SKM-1 treated with dmso at 0.1 percent for 144 hours (cell line): Measurements from ENCODE around the gene ASB13.
A peak's percentile ranks its signal among the peaks of the same experiment; 100 is the strongest.

ENCODE experiments used
- DNase-seq: peaks from one replicate; lab custom pipeline; 2025; ENCODE audit not compliant: unreplicated experiment; lab: John Stamatoyannopoulos, UW

Gene ASB13

GRCh38 chr10:5648494-5649457 is 17.6 kb downstream of the ASB13 start:
- DNase-seq: no peak

- DNase-seq: no peak
These were observed 18.7 kb downstream of the ASB13 start for GRCh38 chr10:5647507-5648240.

GRCh38 chr10:5645944-5646617 is 20.3 kb downstream of the ASB13 start:
- DNase-seq: no peak

DNA sequence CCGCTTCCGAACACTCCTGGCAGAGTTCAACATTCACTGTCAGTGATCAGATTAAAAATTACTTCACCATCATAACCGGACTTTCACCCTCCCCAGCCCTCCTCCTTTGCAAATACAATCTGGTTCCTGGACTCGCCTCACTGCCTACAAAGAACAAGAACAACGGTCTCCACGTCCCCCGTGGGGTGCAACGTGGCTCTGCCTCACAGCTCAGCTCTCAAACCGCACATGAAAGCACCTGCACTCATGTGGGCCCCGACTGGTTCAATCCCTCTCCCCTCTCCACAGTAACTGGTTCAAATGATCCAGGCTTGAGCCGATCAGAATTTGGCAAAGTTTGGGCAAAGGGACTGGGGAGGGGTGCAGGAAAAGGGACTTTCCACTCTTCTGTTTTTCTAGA is 21.0 kb downstream of the ASB13 start:
- DNase-seq: no peak

- DNase-seq: no peak
These were observed 21.5 kb downstream of the ASB13 start for GRCh38 chr10:5644930-5645329.

GRCh38 chr10:5643346-5644067 is 22.9 kb downstream of the ASB13 start:
- no peak for DNase-seq

DNA sequence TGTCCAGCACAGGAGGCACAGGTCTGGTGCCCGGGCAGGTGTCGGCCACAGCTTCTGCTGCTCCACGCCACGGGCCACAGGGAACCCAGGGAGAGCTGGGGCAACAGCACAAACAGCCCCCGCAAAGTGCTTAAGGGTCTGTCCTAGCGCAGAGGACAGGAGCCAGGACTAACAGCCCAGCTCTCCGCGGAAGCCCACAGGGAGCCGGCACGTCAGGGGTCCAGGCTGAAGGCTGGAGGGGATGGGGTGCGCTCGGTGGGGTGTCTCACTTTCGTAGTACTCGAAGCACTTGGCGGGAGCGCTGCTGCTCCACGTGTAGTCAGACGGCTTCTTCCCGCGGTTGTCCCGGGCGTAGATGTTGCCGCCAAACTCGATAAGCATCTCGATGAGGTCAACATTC is 24.9 kb downstream of the ASB13 start:
- no peak for DNase-seq

GRCh38 chr10:5640501-5640900 is 25.9 kb downstream of the ASB13 start:
- no peak for DNase-seq

DNA sequence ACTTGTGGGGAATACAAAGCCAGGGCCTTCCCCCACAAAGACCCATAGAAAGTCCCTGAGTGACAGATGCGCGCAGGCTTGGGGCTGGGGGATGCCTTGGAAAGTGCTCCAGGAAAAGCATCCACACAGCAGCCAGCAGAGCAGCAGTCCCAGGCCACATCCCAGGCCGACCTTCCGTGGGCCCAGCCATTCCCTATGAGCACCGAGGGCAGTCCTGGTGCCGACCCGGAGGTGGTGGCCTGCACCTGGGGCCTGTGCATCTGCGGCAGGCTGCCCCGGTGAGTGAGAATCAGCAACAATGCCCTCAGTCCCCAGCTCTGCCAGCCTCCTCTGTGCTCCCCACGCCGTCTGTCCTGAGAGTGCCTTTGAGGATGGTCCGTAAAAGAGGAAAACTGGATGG is 26.4 kb downstream of the ASB13 start:
- no peak for DNase-seq

DNA sequence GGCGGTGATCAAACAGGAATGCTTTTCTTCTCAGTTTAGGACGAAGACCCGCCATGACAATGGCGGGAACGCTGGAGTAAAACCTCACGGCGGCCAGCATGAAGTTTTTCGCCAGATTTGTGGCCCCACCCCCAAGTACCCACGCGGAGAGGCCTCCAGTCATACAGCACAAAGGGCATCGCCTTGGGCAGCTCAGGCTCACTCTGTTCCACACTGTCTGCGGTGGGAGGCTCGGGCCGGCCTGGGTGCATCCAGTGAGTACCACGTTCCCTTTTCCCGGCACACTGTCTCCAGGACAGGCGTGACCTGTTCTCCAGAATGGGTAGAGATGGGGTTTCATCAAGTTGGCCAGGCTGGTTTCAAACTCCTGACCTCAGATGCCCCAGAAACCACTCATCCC is 27.3 kb downstream of the ASB13 start:
- DNase-seq: no peak

DNA sequence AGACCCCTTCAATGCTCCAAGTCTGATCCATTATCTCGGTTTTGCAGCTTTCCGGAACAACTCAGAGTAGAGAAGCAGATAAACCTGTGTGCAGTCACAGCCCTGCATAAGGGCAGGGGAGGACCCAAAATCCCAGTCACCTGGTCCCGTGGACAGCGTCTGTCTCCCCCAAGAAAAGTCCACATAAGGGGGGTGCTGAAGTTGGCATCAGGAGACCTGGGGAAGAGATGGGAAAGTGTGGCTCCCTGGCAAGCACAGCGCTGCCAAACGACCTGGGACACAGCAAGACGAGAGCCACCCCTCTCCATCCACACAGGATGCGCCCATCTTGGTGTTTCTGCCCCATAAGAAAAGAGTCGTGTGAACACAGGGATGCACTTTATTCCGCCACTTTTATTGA is 27.9 kb downstream of the ASB13 start:
- no peak for DNase-seq

DNA sequence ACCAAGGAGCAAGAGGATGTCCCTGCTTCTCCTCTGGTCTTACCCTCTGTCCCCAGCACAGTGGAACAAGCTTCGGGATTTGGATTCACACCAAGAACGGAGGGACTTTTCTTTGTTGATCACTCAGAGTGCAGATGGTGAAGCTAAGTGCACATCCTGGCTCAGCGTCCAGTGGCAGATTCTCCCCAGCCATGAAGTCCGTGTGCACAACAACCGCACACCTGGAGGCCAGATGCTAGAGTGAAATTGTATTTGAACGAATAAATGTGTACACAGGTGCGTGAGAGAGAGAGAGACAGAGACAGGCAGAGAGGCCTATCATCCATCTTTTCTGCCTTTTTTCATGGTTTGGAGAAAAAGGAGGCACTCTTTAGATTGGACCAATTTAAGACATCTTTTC is 31.5 kb downstream of the ASB13 start:
- no peak for DNase-seq

- DNase-seq: no peak
These were observed 33.1 kb downstream of the ASB13 start for GRCh38 chr10:5633166-5633749.

- no peak for DNase-seq
These were observed 33.9 kb downstream of the ASB13 start for GRCh38 chr10:5632446-5632845.

DNA sequence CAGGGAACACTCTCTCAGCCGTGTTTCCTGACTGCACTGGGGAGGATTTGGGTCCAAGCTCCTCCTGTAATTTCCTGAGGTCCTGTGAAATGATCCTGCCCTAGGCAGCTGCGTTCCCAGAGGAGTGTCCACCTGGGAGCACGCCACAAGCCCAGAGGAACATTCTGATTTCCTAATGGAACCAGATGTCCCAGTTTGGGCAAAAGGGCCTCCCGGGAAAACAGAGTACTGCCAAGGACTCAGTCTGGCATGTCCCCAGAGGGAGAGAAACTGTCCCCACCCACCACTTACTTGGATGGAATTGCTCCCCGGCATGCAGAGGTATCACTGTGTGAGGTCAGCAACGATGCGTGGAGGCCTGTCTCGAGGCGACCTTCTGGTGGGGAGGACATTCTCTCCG is 34.5 kb downstream of the ASB13 start:
- no peak for DNase-seq

DNA sequence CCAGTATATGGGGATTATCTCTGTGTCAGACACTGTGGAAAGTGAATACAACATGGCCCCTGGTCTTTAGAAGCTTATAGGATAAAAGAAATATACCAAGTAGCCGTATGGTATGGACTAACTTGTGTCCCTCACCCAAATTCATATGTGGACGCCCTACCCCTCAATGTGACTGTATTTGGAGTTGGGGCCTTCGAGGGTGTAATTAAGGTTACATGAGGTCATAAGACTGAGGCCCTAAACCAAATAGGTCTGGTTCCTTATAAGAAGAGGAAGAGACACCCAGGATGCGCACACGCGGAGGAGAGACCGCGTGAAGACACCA is 36.3 kb downstream of the ASB13 start:
- DNase-seq: no peak

GRCh38 chr10:5629303-5630111 is 36.9 kb downstream of the ASB13 start:
- peak; percentile 1 for DNase-seq

DNA sequence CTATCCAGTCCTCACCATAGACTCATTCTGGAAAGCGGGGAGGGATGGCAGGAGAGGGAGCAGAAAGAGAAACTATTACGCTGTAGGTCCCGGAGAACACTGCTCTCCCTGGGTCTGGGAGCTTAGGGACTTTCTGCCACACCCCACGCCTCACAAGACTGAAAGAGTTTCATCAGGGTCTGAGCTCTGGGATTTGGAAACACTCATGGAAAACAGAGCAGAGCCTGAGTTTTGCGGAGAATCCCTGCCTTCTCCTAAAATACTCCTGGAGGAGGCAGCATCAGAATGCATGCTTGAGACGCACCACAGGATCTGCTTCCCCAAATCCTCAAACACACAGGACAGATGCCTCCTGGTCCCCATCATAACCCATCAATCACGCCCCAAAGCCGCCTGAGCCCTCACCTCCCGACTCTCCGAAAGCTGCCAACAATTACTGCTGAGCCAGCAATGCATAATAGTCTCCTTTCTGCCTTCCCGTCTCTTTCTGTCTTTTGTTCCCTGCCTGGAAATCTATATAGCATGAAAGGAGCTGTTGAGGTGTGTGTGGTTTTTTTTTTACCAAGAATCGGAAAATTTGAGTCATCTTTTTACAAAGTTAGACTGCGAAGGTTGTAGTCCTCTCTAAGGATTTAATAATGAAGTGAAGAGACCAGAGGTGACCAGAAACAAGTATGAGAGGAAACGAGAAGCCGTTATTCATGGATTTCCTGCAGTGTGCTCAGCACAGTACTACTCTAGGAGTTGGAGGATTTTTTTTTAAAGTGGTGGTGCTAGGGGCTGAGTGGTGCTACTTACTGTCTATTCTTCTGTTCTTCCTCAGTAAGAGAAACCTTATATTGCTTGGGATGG is 37.7 kb downstream of the ASB13 start:
- DNase-seq: no peak

GRCh38 chr10:5627486-5628044 is 38.8 kb downstream of the ASB13 start:
- DNase-seq: no peak
